Muscle layer of duodenum (tissue), 2 donors: Measurements from ENCODE around the gene C11orf91.
A peak's percentile ranks its signal among the peaks of the same experiment; 100 is the strongest.

ENCODE experiments used
- H3K27ac ChIP-seq: one replicate; pipeline ENCODE4 v1.7.0; 2013; ENCODE audit warnings: mild to moderate bottlenecking, low read length
- H3K27me3 ChIP-seq: one replicate; pipeline ENCODE4 v1.7.0; 2013; ENCODE audit warnings: low read depth, mild to moderate bottlenecking, control low read depth, low read length
- H3K36me3 ChIP-seq, 2 donors: one replicate each; pipeline ENCODE4 v1.7.0; 2013; ENCODE audit warnings: low read length in 2 of 2, control low read depth in 1 of 2, mild to moderate bottlenecking in 1 of 2; ENCODE audit not compliant: insufficient read depth in 2 of 2, control insufficient read depth in 1 of 2
- H3K4me1 ChIP-seq, 2 donors: one replicate each; pipeline ENCODE4 v1.7.0; 2013; ENCODE audit warnings: low read length in 2 of 2, mild to moderate bottlenecking in 2 of 2, control low read depth in 1 of 2, moderate library complexity in 1 of 2; ENCODE audit not compliant: insufficient read depth in 2 of 2, control insufficient read depth in 1 of 2
- H3K4me3 ChIP-seq, 2 donors: one replicate each; pipeline ENCODE4 v1.7.0; 2013; ENCODE audit warnings: low read length in 2 of 2, low read depth in 1 of 2, mild to moderate bottlenecking in 1 of 2
- H3K9me3 ChIP-seq, 2 donors: one replicate each; pipeline ENCODE4 v1.7.0; 2013; ENCODE audit warnings: low read length in 2 of 2, control low read depth in 1 of 2, mild to moderate bottlenecking in 1 of 2; ENCODE audit not compliant: control insufficient read depth in 1 of 2
- donor health status: healthy.

Gene C11orf91

DNA sequence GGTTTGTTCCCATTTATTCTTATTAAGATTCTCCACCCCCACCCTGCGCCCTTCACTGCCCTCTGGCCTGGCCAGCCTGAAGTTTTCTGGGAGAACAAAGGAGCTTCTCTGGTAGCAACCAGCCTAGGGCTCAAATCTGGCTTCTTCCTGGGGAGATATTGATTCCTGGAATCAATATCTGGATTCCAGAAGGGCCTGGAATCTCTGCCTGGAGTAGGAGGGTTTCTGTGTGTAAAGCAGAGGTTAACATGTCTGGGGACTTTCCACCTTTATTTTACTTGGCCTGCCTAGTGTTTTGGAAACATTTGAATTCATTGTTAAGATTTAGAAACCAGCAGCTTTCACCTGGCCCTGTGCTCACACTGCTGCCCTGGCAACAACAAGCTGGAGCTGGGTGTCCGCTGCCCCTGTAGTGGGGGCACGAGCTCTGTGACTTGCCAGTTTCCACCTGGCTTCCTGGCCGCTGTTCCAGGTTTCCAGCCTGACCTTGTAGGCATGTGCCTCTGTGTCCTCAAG lies 5.5 kb downstream of the C11orf91 start:
- Histone ChIP-seq H3K4me1 (peaks cover 0 to 18% of the 10 kb centered on the region in 2 donors), H3K4me3 (no peak overlapping the region), H3K9me3 (no peaks in the 10 kb centered on the region), H3K36me3 (peaks cover 0 to 6% of the 10 kb centered on the region in 2 donors), H3K27me3 (no peaks in the 10 kb centered on the region), H3K27ac (no peak overlapping the region)

DNA sequence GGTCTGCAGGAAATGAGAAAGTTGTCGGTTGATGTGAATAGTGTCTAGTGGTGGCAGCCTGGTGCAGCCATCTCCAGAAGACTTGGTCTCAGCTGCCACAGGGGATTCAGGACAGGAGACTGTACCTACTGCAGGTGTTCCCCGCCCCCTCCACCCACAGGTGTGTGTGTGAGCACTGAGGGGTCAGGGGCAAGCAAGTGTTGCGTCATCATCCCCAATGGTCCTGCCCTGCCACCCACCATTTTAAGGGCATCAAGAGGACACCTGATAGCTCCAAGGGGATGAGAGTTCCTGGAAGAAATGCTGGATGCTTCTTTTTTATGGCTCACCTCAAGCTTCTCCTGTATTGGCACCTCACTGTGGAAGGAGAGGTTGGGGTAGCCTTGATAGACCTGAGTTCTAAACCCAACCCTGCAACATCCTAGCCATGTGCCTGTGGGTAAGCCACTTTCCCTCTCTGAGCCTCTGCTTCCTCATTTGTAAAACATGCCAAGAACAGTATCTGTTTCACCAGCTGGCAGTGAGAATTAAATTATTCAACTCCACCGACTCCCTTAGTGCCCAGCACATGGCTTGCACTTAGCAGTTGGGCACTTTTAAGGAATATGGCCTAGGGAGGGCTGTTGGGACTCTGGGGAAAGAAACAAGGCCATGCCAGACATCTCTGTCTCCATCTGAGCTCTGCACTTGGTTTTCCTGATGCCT lies 6.1 kb downstream of the C11orf91 start:
- Histone ChIP-seq H3K4me1 (peaks cover 0 to 18% of the 10 kb centered on the region in 2 donors), H3K27ac (no peak overlapping the region), H3K9me3 (no peaks in the 10 kb centered on the region), H3K27me3 (no peaks in the 10 kb centered on the region), H3K36me3 (peaks cover 0 to 11% of the 10 kb centered on the region in 2 donors), H3K4me3 (no peak overlapping the region)

DNA sequence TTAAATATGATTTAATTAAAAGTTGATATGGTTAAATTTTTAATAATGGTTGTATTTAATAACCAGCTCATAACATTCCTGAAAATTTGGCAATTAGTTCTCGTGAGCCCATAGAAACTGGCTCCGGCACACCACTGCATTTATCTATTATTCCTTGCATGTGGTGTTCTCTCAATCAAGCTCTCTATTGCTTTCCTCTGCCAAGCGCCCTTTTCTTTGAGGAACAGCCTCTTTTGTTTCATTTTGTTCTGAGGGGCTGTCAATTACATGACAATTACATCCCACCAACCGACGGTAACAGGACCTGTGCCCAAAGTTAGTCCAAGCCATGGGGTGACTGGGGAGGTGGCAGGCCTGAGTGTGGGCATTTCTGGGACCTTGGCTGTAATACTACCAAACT lies 8.1 kb downstream of the C11orf91 start:
- Histone ChIP-seq H3K4me1 (peaks cover 0 to 18% of the 10 kb centered on the region in 2 donors), H3K27me3 (no peaks in the 10 kb centered on the region), H3K9me3 (peaks cover 0 to under 1% of the 10 kb centered on the region in 2 donors), H3K4me3 (no peak overlapping the region), H3K36me3 (peaks cover 0 to 11% of the 10 kb centered on the region in 2 donors), H3K27ac (peak overlapping the region; percentile 82)

DNA sequence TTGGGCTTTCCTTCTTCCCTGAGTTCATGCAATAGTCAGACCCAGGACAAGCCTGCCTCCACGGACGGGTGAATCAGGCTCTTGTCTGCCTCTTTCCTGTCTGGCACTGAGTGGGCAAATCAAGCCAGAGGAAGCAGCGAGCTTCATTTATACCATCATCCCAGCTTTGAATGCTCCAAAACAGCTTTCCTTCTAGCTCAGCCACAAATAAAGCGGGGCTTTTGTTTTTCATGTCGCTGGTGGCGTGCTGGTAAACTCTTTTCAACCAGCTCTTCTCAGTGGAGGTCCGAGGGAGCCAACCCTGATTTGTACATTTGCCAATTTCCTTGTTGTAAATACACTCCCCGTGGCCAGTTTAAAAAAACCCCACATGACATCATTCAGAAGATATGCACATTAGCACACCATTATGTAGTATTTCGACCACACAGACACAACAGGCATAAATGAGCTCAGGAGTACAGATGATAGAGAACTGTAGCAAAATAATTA lies 8.6 kb downstream of the C11orf91 start:
- H3K9me3 ChIP-seq, result peaks cover 0 to 5% of the 10 kb centered on the region in 2 donors
- H3K4me1 ChIP-seq, result peaks cover 0 to 18% of the 10 kb centered on the region in 2 donors
- H3K4me3 ChIP-seq, result no peak overlapping the region
- peaks cover 0 to 11% of the 10 kb centered on the region in 2 donors for H3K36me3 ChIP-seq
- peak overlapping the region; percentile 82 for H3K27ac ChIP-seq
- no peaks in the 10 kb centered on the region for H3K27me3 ChIP-seq

DNA sequence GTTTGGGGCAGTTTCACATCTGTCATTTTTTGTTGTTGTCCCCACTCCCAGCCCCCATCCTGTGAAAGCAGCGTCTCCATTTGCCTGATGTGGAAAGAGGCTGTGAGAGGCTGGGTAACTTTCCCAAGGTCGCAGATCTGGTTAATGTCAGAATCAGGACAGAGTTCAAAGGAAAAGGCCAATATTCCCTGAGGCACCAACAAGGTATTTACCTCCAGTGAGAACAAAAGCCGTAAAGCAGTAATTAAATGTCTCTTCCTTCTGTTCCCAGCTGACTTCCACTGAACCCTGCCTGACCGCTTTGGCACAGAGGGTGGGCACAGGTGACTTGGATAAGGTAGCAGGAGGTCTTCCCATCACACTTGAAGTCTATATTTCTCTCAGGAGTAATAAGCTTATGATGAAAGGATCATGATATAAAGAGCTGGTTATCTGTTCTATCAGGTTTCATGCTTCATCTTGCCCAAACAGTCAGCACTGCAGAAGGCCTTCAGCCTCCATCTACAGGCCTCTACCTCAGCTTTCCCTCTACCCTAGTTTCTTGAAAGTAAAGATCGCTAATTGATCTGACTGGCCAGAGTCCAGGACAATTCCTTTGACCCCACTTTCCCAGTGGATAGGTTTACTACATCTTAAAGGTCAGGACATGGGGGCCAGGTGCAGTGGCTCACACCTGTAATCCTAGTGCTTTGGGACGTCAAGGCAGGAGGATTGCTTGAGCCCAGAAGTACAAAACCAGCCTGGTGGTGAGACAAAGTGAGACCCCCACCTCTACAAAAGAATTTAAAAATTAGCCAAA lies 9.4 kb downstream of the C11orf91 start:
- H3K27ac ChIP-seq, result peak overlapping the region; percentile 82
- no peaks in the 10 kb centered on the region for H3K27me3 ChIP-seq
- peaks cover 0 to 11% of the 10 kb centered on the region in 2 donors for H3K36me3 ChIP-seq
- peaks cover 0 to 6% of the 10 kb centered on the region in 2 donors for H3K9me3 ChIP-seq
- peaks cover 0 to 18% of the 10 kb centered on the region in 2 donors for H3K4me1 ChIP-seq
- H3K4me3 ChIP-seq, result no peak overlapping the region

DNA sequence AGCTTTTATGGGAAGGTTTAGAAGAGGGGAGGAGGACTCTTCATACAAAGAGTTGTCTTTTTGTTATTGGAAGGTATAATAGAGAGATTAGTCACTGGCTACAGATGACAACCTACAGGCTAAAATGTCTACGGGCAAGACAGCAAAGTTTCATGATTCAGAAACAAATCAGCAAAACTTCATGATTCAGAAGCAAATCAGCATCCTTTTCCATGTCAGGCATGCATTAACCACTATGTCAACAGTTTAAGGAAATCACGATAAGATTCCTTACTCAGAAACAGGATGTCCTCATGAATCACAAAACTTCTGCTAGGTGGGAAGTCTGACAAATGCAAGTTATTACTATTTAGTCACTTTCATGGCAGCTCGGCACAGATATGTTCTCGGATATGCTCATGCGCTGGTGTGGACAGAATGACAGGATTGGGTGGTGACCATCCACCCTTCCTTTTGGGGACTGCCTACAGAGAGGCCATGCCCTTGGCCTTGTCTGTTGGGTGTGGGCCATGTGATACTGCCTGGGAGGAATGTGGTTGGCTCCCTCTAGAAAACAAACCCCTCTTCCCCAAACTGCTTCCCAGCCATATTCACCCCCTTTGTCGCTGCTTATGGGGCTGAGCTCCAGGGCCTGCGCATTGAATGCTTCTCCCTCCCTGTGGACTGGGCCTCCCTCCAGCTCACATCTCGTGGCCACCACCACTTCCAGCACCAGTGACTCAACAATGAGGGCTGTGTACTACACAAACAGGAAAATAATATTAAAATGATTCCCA lies 10.1 kb downstream of the C11orf91 start:
- peaks cover 0 to 6% of the 10 kb centered on the region in 2 donors for H3K9me3 ChIP-seq
- peak overlapping the region; percentile 82 for H3K27ac ChIP-seq
- peaks cover 0 to 11% of the 10 kb centered on the region in 2 donors for H3K36me3 ChIP-seq
- peaks cover 0 to 18% of the 10 kb centered on the region in 2 donors for H3K4me1 ChIP-seq
- H3K4me3 ChIP-seq, result no peak overlapping the region
- H3K27me3 ChIP-seq, result no peaks in the 10 kb centered on the region

DNA sequence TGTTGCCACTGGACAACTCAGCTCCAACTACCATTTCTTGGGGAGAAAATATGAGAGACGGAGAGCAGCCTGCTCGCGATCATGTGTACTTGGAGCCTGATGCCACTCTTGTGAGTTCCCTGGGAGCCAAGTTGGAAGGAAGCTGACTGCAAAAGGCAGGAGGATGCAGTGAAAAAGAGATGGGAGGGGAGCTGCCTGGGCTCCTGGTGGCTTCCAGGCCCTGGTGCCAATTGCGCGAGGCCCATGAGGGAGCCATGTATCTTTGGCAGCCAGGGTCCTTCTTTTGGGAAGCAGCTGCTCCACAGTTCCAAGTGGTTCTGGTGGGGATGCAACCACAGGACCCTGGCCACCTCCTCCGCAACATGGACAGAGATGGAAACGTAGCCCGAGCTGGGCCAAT lies 11.1 kb downstream of the C11orf91 start:
- Histone ChIP-seq H3K4me3 (no peak overlapping the region), H3K27ac (peak overlapping the region; percentile 52), H3K9me3 (peaks cover 0 to 6% of the 10 kb centered on the region in 2 donors), H3K27me3 (no peaks in the 10 kb centered on the region), H3K4me1 (peaks cover 0 to 18% of the 10 kb centered on the region in 2 donors), H3K36me3 (peaks cover 0 to 11% of the 10 kb centered on the region in 2 donors)

DNA sequence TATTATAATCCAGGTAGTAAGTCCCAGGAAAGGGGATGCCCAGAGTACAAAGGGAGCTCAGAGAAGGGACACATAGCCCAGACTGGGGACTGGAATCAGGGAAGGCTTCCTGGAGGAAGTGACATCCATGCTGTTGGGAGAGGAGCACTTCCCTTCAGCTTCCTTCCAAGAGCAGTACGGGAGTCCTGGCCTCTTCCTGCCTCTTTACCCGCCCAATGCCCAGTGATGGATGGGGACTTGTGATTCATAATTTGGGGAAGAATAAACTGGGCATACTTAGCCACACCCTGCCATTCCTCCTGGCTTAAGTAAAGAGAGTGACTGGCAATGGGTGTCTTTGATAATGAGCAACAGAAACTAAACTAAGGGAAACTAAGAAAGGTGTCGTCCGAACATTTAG lies 11.5 kb downstream of the C11orf91 start:
- peaks cover 0 to 11% of the 10 kb centered on the region in 2 donors for H3K36me3 ChIP-seq
- no peak overlapping the region for H3K27ac ChIP-seq

DNA sequence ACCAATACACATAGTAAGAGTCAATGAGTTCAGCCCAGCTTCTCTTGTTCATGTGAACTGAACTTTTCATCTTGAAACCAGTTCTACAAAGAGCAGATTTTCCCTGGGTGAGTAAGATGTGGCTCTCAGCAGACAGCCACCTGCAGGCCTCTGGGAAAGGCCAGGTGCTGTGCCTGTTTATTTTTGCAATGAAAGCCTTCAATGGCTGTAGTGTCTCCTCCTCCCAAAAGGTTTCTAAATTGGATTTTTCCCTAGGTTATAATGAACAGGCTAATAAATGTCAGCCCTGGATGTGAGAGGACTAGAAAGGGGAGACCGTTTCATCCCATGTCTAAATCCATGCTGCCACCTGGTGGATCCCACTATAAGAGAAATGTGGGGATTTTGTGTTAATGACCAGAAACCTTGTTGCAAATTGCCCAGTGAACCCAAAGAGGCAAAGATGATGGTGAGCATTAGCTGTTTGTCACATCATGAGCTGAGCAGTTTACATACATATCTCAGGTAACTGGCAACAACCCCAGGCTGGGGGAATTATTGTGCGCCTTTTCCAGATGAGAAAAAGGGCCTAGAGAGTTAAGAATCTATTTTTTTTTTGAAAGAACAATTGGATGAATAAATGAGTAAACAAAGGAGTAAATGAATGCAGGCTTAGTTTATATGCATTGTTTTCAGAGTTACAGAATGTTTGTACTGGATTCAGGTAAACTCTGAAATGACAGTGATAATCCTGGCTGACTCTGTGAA lies 12.7 kb downstream of the C11orf91 start:
- no peak overlapping the region for H3K27ac ChIP-seq
- peaks cover 0 to 11% of the 10 kb centered on the region in 2 donors for H3K36me3 ChIP-seq
- H3K4me1 ChIP-seq, result peaks cover 0 to 18% of the 10 kb centered on the region in 2 donors
- H3K27me3 ChIP-seq, result no peaks in the 10 kb centered on the region
- no peak overlapping the region for H3K4me3 ChIP-seq
- peaks cover 0 to 6% of the 10 kb centered on the region in 2 donors for H3K9me3 ChIP-seq

More for the DNA sequence above, 11.5 kb downstream of the C11orf91 start:
- Histone ChIP-seq H3K9me3 (peaks cover 0 to 6% of the 10 kb centered on the region in 2 donors), H3K27me3 (no peaks in the 10 kb centered on the region), H3K4me3 (no peak overlapping the region), H3K4me1 (peaks cover 0 to 18% of the 10 kb centered on the region in 2 donors)

DNA sequence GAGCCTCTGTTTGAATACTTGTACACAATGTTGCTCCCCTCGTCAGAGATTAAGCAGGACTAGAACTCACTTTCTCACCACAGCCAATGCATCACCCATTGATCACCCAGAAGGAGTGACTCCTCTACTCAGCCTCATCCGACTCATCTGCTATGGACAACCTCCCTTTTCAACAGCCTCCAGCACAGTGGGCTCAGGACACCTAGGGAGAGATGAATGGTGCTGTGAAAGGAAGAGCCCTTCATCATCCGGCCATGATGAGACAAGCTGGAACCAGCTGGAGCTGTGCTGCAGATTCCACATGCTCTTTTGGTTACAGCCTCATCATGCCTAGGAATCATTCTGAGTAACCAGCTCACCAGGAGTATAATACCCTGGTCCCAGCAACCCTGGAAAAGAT lies 15.5 kb downstream of the C11orf91 start:
- H3K36me3 ChIP-seq, result peaks cover 0 to 4% of the 10 kb centered on the region in 2 donors
- no peaks in the 10 kb centered on the region for H3K4me1 ChIP-seq
- no peak overlapping the region for H3K27ac ChIP-seq
- no peak overlapping the region for H3K4me3 ChIP-seq
- H3K27me3 ChIP-seq, result no peaks in the 10 kb centered on the region
- H3K9me3 ChIP-seq, result peaks cover 0 to 6% of the 10 kb centered on the region in 2 donors
